ENCODE results near the gene OPN3. TPM values are rescaled to one million over a fixed set of nuclear protein-coding genes. Genes with fewer than 3 reads are reported as not detected.

OPN3 gene
- total and polyA plus RNA-seq, 4 donors = 10.2 to 18.5 (median 15.1) TPM

GRCh38 chr1:241548008-241548407 is 92.2 kb downstream of the OPN3 start:
- no peak for TF ChIP-seq CTCF (IDR thresholded peaks at IDR 0.05; ENCODE audit: control extremely low read depth, extremely low read depth)
- no peak overlapping the region for H3K27ac ChIP-seq (ENCODE audit: low read depth in 1 of 2, low read length in 1 of 2)
- no peak overlapping the region for H3K4me3 ChIP-seq
- H3K9me3 ChIP-seq (ENCODE audit: control insufficient read depth in 4 of 4, insufficient read depth in 3 of 4, low read length in 3 of 4) = no peaks in the 10 kb centered on the region
- no peak for ATAC-seq (ENCODE audit: insufficient read depth, low FRiP score)
- no peak overlapping the region for H3K9ac ChIP-seq (ENCODE audit: insufficient read depth in 1 of 2, low read length in 2 of 2)
- DNase-seq = no peak
- WGBS, 2 donors = 78 to 83% methylated on average over 2 of the region's 2 CpGs
- no peaks in the 10 kb centered on the region for H3K4me1 ChIP-seq (ENCODE audit: control insufficient read depth in 5 of 5, insufficient read depth in 5 of 5, low read length in 5 of 5)
- no peaks in the 10 kb centered on the region for H3K27me3 ChIP-seq (ENCODE audit: control insufficient read depth in 3 of 3, insufficient read depth in 3 of 3, low read length in 2 of 3)
- no peaks in the 10 kb centered on the region for H3K36me3 ChIP-seq (ENCODE audit: control insufficient read depth in 4 of 4, insufficient read depth in 4 of 4, low read length in 4 of 4)

Other genes with a start within 250 kb of the OPN3 start
- 10 to 100 TPM; 43.9 to 49.6 TPM for gene FH, start 120.6 kb downstream of the OPN3 start, total RNA-seq
- gene FH, start 120.6 kb downstream of the OPN3 start, polyA plus RNA-seq = 10 to 100 TPM; 41.3 to 42.9 TPM
- 1 to 10 TPM; 2.2 to 6.1 TPM for gene KMO, start 108.0 kb downstream of the OPN3 start, total RNA-seq
- gene KMO, start 108.0 kb downstream of the OPN3 start, polyA plus RNA-seq = 1 to 10 TPM; 6.6 to 9.9 TPM
- 10 to 100 TPM in 1 of 2 donors, 1 to 10 TPM in 1; 6.9 to 24.6 TPM for gene CHML, start within 50 bp of the OPN3 start, total RNA-seq
- gene CHML, start within 50 bp of the OPN3 start, polyA plus RNA-seq = 1 to 10 TPM; 2.4 to 2.7 TPM
- gene WDR64, start 11.9 kb upstream of the OPN3 start, total RNA-seq = not detected
- not detected for gene WDR64, start 11.9 kb upstream of the OPN3 start, polyA plus RNA-seq
- 1 to 10 TPM; 1.3 to 2.5 TPM for gene EXO1, start 207.8 kb upstream of the OPN3 start, total RNA-seq
- gene EXO1, start 207.8 kb upstream of the OPN3 start, polyA plus RNA-seq = under 1 TPM; 0.44 to 0.55 TPM

All from lung (tissue), 12 donors.